Prostate gland (tissue), 2 donors: ENCODE results near the gene UPP1.

Source experiments
- CTCF ChIP-seq, 4 experiments: fragments of 200-600 bp in 2 of 4; fragments of 450-650 bp in 2 of 4; sonication (generic) in 2 of 4; IDR thresholded peaks; 1 replicate in 3 of 4; 2 replicates in 1 of 4; pipeline ENCODE4 v1.5.1; 2016 to 2019; ENCODE audit warnings: antibody characterized with exemption in 4 of 4, mild to moderate bottlenecking in 2 of 4, moderate library complexity in 2 of 4
- POLR2A ChIP-seq: fragments of 450-650 bp; IDR thresholded peaks from one replicate; pipeline ENCODE4 v1.6.1; 2016; ENCODE audit warnings: antibody characterized with exemption, mild to moderate bottlenecking
- POLR2AphosphoS5 ChIP-seq: sonication (generic); formaldehyde crosslinking; IDR thresholded peaks from one replicate; pipeline ENCODE4 v1.6.1; 2017; ENCODE audit warnings: antibody characterized with exemption

GRCh38 chr7:48118041-48118440 lies 29.0 kb downstream of the UPP1 start:
- TF ChIP-seq POLR2A (no peak), CTCF (IDR thresholded peaks at IDR 0.05) (no peak), POLR2AphosphoS5 (no peak)
